UCSD-AML1 (cell line): ENCODE results near the gene VARS1.
"Not testable (repeated sequence)": the region's sequence is repeated elsewhere in the genome, so short reads cannot be mapped to it uniquely, and the experiment has no call there.

Experiments
- DNase-seq: peaks from one replicate; lab custom pipeline; 2025; ENCODE audit not compliant: unreplicated experiment; lab: John Stamatoyannopoulos, UW

VARS1 gene

GRCh38 chr6:31794866-31795615 lies 511 bp downstream of the VARS1 start:
- no peak for DNase-seq

- DNase-seq, result no peak
Measured at GRCh38 chr6:31794294-31794865, 1.2 kb downstream of the VARS1 start.

- DNase-seq, result not testable (repeated sequence)
Measured at GRCh38 chr6:31793927-31794245, 1.7 kb downstream of the VARS1 start.

GRCh38 chr6:31792761-31793171 lies 2.8 kb downstream of the VARS1 start:
- no peak for DNase-seq

GRCh38 chr6:31792090-31792374 lies 3.5 kb downstream of the VARS1 start:
- DNase-seq, result no peak

GRCh38 chr6:31791324-31792089 lies 4.0 kb downstream of the VARS1 start:
- no peak for DNase-seq

GRCh38 chr6:31785475-31785874 lies 10.1 kb downstream of the VARS1 start:
- DNase-seq, result no peak

GRCh38 chr6:31784098-31784925 lies 11.2 kb downstream of the VARS1 start:
- no peak for DNase-seq

- DNase-seq, result no peak
Measured at GRCh38 chr6:31782126-31782855, 13.3 kb downstream of the VARS1 start.

GRCh38 chr6:31781244-31782125 lies 14.1 kb downstream of the VARS1 start:
- DNase-seq, result no peak

- no peak for DNase-seq
Measured at GRCh38 chr6:31780507-31781243, 14.9 kb downstream of the VARS1 start.

- DNase-seq, result no peak
Measured at GRCh38 chr6:31779908-31780307, 15.6 kb downstream of the VARS1 start.

- no peak for DNase-seq
Measured at GRCh38 chr6:31778999-31779885, 16.3 kb downstream of the VARS1 start.

GRCh38 chr6:31778193-31778592 lies 17.4 kb downstream of the VARS1 start:
- DNase-seq, result no peak

- no peak for DNase-seq
Measured at GRCh38 chr6:31777667-31778050, 17.9 kb downstream of the VARS1 start.

- DNase-seq, result peak; percentile 86
Measured at GRCh38 chr6:31776989-31777666, 18.4 kb downstream of the VARS1 start, which contains the start of gene VWA7. TSS of gene VWA7 (minus strand) at chr6:31777328. CDS start at chr6:31776779, 549 bp downstream.

- no peak for DNase-seq
Measured at GRCh38 chr6:31776485-31776988, 19.0 kb downstream of the VARS1 start.
